GM08714 (cell line): ENCODE data around the gene SAPCD1.

Experiments used
- H3K4me3 ChIP-seq: fragments of 200-500 bp; sonication (Bioruptor generic); 2 replicates; pipeline ENCODE4 v1.5.1; 2014; ENCODE audit warnings: mild to moderate bottlenecking, low read length, inconsistent platforms
- ZNF274 ChIP-seq: IDR thresholded peaks from 2 replicates; pipeline ENCODE4 v1.6.1; 2012; ENCODE audit warnings: mild to moderate bottlenecking, low read depth, low read length

Gene SAPCD1

GRCh38 chr6:31771992-31772358, 9.5 kb downstream of the SAPCD1 start:
- H3K4me3 ChIP-seq = no peak overlapping the region
- no peak for TF ChIP-seq ZNF274

DNA sequence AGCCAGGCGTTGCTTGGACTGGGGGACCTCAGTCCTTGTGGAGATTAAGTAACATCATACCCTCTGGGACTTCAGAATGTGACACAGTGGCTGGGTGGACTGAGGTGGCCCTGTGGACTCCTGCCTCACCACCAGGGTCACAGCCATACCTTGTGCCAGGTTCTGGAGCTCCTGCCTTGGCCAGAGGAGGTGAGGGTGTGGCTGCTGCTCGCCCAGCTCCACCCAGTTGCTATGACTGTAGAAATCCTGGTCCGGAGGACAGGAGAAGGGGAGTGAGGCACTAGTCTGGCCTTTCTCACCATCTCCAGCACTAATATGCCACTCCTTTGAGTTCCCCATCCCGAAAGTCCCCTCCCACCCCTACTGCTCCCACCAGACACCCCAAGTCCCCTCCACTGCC, 12.7 kb downstream of the SAPCD1 start:
- TF ChIP-seq ZNF274 = no peak
- H3K4me3 ChIP-seq = no peak overlapping the region

DNA sequence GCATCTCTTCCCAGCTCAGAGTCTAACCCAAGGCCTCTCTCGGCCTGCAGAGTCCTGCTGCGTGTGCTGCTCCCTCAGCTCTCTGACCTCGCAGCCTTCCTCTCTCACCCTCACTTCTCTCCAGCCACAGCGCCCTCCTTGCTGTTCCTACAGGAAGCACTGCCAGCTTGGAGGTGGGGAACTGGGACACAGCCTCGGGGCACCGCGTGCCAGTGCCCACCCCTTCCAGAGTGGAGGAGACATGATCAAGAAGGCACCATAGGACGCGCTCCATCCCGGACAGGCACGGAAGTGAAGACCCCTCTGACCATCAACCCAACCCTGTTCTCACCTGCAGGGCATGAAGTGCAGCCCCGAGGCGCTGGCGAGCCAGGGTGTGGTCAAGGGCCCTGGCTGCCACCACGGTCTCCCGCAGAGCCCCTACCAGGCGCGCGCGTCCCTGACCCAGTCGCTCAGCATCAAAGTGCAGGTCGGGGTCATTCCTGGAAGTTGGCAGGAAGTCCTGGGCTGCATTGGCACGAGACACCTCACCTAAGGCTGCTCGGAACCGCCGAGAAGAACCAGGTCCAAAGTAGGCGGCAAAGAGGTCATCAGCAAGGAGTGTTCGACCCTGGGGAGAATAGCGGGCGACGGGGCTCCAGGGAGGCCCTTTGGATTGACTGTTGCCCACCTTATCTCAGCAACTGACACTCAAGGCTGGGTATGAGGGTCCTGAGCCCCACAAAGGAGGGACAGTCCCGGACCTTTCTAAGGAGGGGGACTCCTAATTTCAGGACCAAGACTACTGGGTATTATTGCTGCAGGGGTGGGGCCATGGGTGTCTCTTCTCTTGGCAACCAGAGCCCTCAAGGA, 13.4 kb downstream of the SAPCD1 start:
- TF ChIP-seq ZNF274 = no peak
- H3K4me3 ChIP-seq = no peak overlapping the region

DNA sequence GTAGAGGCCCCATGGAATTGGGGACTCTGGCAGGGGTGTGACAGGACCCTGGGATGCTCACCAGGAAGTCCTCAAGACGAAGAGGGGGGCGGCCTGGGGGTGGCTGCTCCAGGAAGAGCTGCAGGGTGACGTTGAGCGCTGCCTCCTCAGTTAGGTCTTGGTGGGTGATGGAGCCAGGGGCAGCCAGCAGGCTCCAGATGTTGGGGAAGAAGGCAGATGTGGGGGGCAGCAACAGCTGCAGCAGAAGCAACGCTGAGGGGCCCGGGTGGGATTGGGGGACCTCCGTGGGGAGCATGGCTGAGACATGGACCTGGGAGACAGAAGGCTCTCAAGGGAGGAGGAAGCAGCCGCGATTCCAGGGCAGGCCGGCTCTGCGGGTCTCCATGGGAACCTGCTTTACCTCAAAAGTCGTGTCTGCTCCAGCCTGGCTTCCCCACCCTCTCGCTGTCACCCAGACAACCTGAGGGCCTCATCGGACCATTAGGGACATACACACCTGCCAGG, 14.1 kb downstream of the SAPCD1 start:
- TF ChIP-seq ZNF274 = no peak
- H3K4me3 ChIP-seq = no peak overlapping the region

DNA sequence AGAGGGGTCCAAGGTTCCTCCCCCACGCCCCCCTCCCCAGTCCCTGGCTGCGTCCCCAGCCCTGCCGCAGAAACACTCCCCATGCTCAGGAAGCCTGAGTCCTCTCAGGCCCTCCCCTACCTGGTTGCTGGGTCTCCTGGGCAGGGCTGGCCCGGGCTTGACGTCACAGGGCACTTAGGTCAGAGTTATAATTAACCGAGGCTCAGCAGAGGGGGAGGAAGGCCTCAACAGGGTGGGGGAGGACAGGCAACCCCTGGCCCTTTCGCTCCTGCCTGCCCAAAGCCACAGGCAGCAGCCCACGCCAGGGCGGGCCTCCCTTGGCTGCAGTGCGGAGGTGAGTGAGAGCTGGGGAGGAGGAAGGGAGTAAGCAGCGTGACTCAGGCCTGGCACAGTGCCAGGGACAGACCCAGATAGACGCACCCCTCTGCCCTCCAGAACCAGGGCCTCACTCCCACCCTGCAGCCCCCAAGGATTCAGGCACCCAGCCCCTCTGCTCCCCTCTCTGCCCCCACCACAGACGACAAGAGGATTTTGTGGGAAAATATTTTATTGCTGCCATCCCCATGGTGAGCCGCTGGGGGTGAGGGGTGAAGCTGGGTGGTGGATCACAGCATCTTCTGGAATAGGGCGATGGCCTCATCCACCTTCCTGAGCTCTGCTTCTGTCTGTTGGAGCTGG, 14.7 kb downstream of the SAPCD1 start, which contains the start of gene VWA7:
Gene VWA7 (minus strand): TSS at position 340 of the 678 bp plus-strand sequence. CDS start 549 bp downstream, outside the sequence.
- H3K4me3 ChIP-seq = no peak within 1 kb of the TSS
- TF ChIP-seq ZNF274 = no peak

DNA sequence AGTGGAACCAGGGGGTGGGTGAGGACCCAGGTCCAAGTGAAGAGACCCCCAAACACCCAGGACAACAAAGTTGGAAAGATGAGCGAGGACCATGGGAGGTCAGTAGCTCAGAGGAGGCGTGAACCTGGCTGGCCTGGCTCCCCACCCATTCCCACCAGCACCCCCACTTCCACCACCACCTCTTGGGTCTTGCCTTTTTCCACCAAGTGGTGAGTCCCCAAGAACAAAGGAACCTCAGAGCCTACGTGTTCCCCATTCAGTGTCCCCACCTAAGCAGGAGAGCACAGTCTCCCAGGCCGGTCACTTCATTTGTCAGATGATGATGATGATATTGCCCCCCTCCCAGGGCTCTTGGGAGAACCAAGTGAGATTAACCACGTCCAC, 15.2 kb downstream of the SAPCD1 start:
- no peak overlapping the region for H3K4me3 ChIP-seq
- TF ChIP-seq ZNF274 = no peak

DNA sequence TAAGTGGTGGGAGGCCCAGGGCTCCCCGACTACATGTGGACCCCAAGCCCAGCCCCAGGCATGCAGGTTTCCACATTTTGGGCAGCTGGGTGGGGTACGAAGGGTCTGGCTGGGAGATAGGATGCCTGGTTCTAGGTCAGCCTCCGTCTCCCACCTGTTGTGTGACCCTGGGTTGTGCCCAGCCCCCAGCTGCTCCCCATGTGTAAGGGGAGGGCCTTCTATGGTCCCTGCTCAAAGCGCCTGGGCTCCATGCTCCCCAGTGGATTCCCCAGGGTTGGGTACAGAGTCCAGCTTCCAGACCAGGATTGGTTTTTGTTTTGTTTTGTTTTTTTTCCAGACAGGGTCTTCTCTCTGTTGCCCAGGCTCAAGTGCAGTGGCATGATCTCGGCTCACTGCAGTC, 15.7 kb downstream of the SAPCD1 start:
- no peak overlapping the region for H3K4me3 ChIP-seq
- no peak for TF ChIP-seq ZNF274

- no peak for TF ChIP-seq ZNF274
- H3K4me3 ChIP-seq = no peak overlapping the region
Observed at GRCh38 chr6:31778999-31779885, 16.8 kb downstream of the SAPCD1 start.

GRCh38 chr6:31779908-31780307, 17.5 kb downstream of the SAPCD1 start:
- TF ChIP-seq ZNF274 = no peak
- no peak overlapping the region for H3K4me3 ChIP-seq

DNA sequence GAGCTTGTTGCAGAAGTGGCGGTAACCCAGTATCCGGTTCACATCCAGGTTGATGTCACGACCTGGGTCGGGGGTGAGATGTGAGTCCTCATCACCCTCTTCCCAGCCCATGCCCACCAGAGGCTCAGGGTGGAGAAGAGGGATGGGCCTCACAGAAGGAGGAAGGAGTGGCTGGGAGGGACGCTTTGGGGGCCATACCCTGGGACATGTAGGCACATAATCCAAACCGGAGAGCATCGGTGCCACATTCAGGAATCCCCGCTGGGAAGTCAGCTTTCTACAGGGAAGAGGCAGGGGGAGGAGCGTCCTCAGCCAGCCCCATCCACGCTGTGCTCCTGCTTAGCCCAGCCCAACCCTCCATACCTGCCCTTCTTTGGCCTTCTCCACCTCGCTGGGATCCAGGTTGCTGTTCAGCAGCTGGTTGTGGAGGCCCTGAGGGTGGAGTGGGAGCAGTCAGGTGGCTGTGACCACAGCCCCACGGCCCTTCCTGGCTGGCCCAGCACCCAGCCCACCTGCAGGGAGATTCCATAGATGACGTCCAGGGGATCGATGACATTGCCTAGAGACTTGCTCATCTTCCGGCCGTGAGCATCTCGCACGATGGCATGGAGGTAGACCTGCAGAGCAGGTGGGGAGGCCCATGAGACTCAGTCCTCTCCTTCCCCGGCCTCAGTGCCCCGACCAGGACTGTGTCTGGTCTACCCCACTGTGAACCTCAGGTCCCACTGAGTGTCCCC, 18.2 kb downstream of the SAPCD1 start:
- no peak for TF ChIP-seq ZNF274
- H3K4me3 ChIP-seq = no peak overlapping the region

- TF ChIP-seq ZNF274 = no peak
- no peak overlapping the region for H3K4me3 ChIP-seq
Observed at GRCh38 chr6:31781244-31782125, 19.0 kb downstream of the SAPCD1 start.

- no peak for TF ChIP-seq ZNF274
- H3K4me3 ChIP-seq = no peak overlapping the region
Observed at GRCh38 chr6:31782126-31782855, 19.8 kb downstream of the SAPCD1 start.
